ENCODE results near the gene TBCE. TPM values are rescaled to one million over a fixed set of nuclear protein-coding genes. Genes with fewer than 3 reads are reported as not detected.
"Not testable (repeated sequence)": the region's sequence is repeated elsewhere in the genome, so short reads cannot be mapped to it uniquely, and the experiment has no call there.

The TBCE gene
- total RNA-seq, 1 experiment from 2014 or later, result 45.6 TPM

- H3K4me1 Mint-ChIP-seq (ENCODE audit: insufficient read depth, unreplicated experiment); H3K4me3 Mint-ChIP-seq (ENCODE audit: unreplicated experiment); POLR2A ChIA-PET; H3K9me3 Mint-ChIP-seq (ENCODE audit: unreplicated experiment); H3K27me3 Mint-ChIP-seq (ENCODE audit: insufficient read depth, unreplicated experiment); BruUV-seq (replicated peaks); H3K27ac Mint-ChIP-seq (ENCODE audit: low read depth, unreplicated experiment); DNase-seq (ENCODE audit: unreplicated experiment); CTCF ChIA-PET; intact Hi-C loops (cut with micrococcal nuclease): not testable (repeated sequence)
- H3K36me3 Mint-ChIP-seq (ENCODE audit: insufficient read depth, unreplicated experiment), result peaks cover 40% of the 10 kb centered on the region
Measured at GRCh38 chr1:235381955-235382739, 14.9 kb downstream of the TBCE start.

DNA sequence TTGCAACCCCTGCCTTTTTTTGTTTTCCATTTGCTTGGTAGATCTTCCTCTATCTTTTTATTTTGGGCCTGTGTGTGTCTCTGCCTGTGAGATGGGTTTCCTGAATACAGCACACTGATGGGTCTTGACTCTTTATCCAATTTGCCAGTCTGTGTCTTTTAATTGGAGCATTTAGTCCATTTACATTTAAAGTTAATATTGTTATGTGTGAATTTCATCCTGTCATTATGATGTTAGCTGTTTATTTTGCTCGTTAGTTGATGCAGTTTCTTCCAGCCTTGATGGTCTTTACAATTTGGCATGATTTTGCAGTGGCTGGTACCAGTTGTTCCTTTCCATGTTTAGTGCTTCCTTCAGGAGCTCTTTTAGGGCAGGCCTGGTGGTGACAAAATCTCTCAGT lies 18.4 kb downstream of the TBCE start:
- POLR2A ChIA-PET; intact Hi-C loops (cut with micrococcal nuclease); H3K27me3 Mint-ChIP-seq (ENCODE audit: insufficient read depth, unreplicated experiment); H3K4me3 Mint-ChIP-seq (ENCODE audit: unreplicated experiment); DNase-seq (ENCODE audit: unreplicated experiment); H3K27ac Mint-ChIP-seq (ENCODE audit: low read depth, unreplicated experiment); BruUV-seq (replicated peaks); CTCF ChIA-PET; H3K4me1 Mint-ChIP-seq (ENCODE audit: insufficient read depth, unreplicated experiment); H3K9me3 Mint-ChIP-seq (ENCODE audit: unreplicated experiment): not testable (repeated sequence)
- peaks cover 16% of the 10 kb centered on the region for H3K36me3 Mint-ChIP-seq (ENCODE audit: insufficient read depth, unreplicated experiment)

DNA sequence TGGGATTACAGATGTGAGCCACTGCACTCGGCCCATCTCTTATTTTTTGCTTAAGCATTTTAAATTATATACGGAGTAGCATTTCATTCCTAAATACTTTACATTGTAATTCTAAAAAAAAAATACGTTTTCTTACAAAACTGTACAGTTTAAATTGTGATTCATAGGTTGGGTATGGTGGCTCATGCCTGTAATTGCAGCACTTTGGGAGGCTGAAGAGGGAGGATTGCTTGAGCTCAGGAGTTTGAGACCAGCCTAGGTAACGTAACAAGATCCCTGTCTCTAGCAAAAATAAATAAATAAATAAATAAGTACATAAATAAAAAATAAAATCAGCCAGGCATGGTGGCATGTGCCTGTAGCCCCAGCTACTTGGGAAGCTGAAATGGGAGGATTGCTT lies 24.6 kb downstream of the TBCE start:
- ChIA-PET POLR2A (interaction anchor here (1.9 to 2.1 kb wide), 2 partner anchors 17 to 24 kb away, joined by 6 to 10 read pairs; partner anchors contain the start of gene TBCE), CTCF (interaction anchor here (0.7 to 6.7 kb wide), 6 partner anchors 14 to 298 kb away, joined by 3 to 66 read pairs (median 4); partner anchors contain the start of genes ARID4B and GGPS1)
- H3K27me3 Mint-ChIP-seq (ENCODE audit: insufficient read depth, unreplicated experiment), result no peaks in the 10 kb centered on the region
- H3K9me3 Mint-ChIP-seq (ENCODE audit: unreplicated experiment), result no peaks in the 10 kb centered on the region
- H3K4me1 Mint-ChIP-seq (ENCODE audit: insufficient read depth, unreplicated experiment), result peaks cover 3% of the 10 kb centered on the region
- peak; percentile 22 for DNase-seq (ENCODE audit: unreplicated experiment)
- no TSS peak for BruUV-seq (replicated peaks)
- intact Hi-C loops (cut with micrococcal nuclease), result no loop called here
- H3K27ac Mint-ChIP-seq (ENCODE audit: low read depth, unreplicated experiment), result no peak overlapping the region
- H3K4me3 Mint-ChIP-seq (ENCODE audit: unreplicated experiment), result no peak overlapping the region
- H3K36me3 Mint-ChIP-seq (ENCODE audit: insufficient read depth, unreplicated experiment), result no peaks in the 10 kb centered on the region
- TF ChIP-seq CTCF (IDR thresholded peaks at IDR 0.05; ENCODE audit: unreplicated experiment), result no peak

DNA sequence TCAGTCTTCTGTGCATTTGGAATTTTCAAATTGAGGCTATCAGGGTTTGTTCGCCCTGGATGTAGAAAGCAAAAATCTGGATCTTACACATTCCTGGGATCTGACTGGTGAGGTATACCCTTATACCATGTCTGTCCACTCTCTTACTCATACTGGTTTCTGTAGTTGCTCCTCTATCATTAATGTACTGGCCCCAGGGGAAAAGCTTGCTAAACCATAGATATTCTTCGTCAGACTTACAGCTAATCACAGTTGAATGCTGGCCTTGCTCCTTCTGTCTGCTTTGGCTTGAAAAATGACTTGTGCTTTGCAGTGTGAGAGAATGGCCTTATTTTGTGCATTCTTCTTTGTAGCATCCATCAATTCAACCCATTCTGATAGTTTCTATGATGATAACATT lies 30.5 kb downstream of the TBCE start:
- H3K27ac Mint-ChIP-seq (ENCODE audit: low read depth, unreplicated experiment), result no peak overlapping the region
- peaks cover 39% of the 10 kb centered on the region for H3K4me1 Mint-ChIP-seq (ENCODE audit: insufficient read depth, unreplicated experiment)
- TF ChIP-seq CTCF (IDR thresholded peaks at IDR 0.05; ENCODE audit: unreplicated experiment), result no peak
- POLR2A ChIA-PET, result interaction anchor here (0.6 to 3.2 kb wide), 9 partner anchors 11 to 270 kb away, joined by 3 to 12 read pairs (median 5); partner anchors contain the start of genes ARID4B, GGPS1 and TBCE
- DNase-seq (ENCODE audit: unreplicated experiment), result peak; percentile 94
- no peaks in the 10 kb centered on the region for H3K9me3 Mint-ChIP-seq (ENCODE audit: unreplicated experiment)
- no TSS peak for BruUV-seq (replicated peaks)
- H3K36me3 Mint-ChIP-seq (ENCODE audit: insufficient read depth, unreplicated experiment), result peaks cover 13% of the 10 kb centered on the region
- intact Hi-C loops (cut with micrococcal nuclease), result no loop called here
- CTCF ChIA-PET, result interaction anchor here (0.6 to 4.9 kb wide), 11 partner anchors 11 to 149 kb away, joined by 3 to 31 read pairs (median 4); partner anchors contain the start of gene TBCE
- no peak overlapping the region for H3K4me3 Mint-ChIP-seq (ENCODE audit: unreplicated experiment)
- no peaks in the 10 kb centered on the region for H3K27me3 Mint-ChIP-seq (ENCODE audit: insufficient read depth, unreplicated experiment)

DNA sequence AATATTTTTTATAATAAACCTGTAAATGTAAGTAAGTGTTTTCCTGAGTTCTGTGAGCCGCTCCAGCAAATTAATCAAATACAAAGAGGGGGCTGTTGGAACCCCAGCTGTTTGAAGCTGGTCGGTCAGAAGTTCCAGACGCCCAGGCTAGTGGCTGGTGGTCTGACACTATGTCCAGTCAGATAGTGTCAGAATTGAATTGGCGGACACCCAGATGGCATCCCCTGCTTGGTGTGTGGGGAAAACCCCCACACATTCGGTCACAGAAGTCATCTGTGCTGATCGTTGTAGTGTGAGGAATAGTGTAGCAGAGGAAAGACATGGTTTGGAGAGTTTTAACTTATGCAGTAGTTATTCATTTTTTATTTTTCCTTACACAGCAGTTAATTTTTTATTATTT lies 32.4 kb downstream of the TBCE start:
- no peak for TF ChIP-seq CTCF (IDR thresholded peaks at IDR 0.05; ENCODE audit: unreplicated experiment)
- intact Hi-C loops (cut with micrococcal nuclease), result no loop called here
- no peak for DNase-seq (ENCODE audit: unreplicated experiment)
- Mint-ChIP-seq H3K27ac (ENCODE audit: low read depth, unreplicated experiment) (no peak overlapping the region), H3K27me3 (ENCODE audit: insufficient read depth, unreplicated experiment) (no peaks in the 10 kb centered on the region), H3K4me3 (ENCODE audit: unreplicated experiment) (no peak overlapping the region), H3K36me3 (ENCODE audit: insufficient read depth, unreplicated experiment) (peaks cover 19% of the 10 kb centered on the region), H3K4me1 (ENCODE audit: insufficient read depth, unreplicated experiment) (peaks cover 53% of the 10 kb centered on the region), H3K9me3 (ENCODE audit: unreplicated experiment) (no peaks in the 10 kb centered on the region)
- no TSS peak for BruUV-seq (replicated peaks)
- POLR2A ChIA-PET, result interaction anchor here (3.2 kb wide), 1 partner anchor 9 kb away, joined by 12 read pairs; no protein-coding TSS in a partner anchor
- CTCF ChIA-PET, result interaction anchor here (0.7 to 4.9 kb wide), 3 partner anchors 17 to 57 kb away, joined by 3 to 31 read pairs (median 3); no protein-coding TSS in a partner anchor

Measured in MCF 10A (cell line).